Activated naive CD8-positive, alpha-beta T cell (primary cell): ENCODE results near the gene RNASE1.

Source experiments
- H3K27ac Mint-ChIP-seq: one replicate; pipeline ENCODE4 v1.8.0; 2021; ENCODE audit warnings: mixed read lengths
- H3K27me3 Mint-ChIP-seq: one replicate; pipeline ENCODE4 v1.8.0; 2021; ENCODE audit warnings: mixed read lengths
- H3K36me3 Mint-ChIP-seq: one replicate; pipeline ENCODE4 v1.8.0; 2021; ENCODE audit warnings: mixed read lengths
- H3K4me1 Mint-ChIP-seq: one replicate; pipeline ENCODE4 v1.8.0; 2021; ENCODE audit warnings: low read depth, mixed read lengths
- H3K4me3 Mint-ChIP-seq: one replicate; pipeline ENCODE4 v1.8.0; 2021; ENCODE audit warnings: mild to moderate bottlenecking, mixed read lengths
- H3K9me3 Mint-ChIP-seq: one replicate; pipeline ENCODE4 v1.8.0; 2021; ENCODE audit warnings: low read depth, mixed read lengths

RNASE1 gene

DNA sequence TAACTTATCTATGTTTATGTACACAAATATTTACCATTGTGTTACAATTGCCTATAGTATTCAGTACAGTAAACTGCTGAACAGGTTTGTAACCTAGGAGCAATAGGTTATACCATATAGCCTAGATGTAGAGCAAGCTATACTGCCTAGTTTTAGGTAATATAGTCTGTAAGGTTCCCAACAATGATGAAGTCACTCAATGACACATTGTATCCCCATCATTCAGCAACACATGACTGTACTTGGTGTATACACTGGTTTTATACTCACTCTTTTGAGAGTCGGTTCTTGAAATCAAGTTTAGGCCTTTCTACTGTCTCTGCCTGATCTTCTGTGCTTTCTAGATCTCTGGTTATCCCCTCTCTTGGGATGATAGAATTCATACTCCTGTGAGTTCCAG lies 5.5 kb downstream of the RNASE1 start:
- Mint-ChIP-seq H3K27me3 (peaks cover 4% of the 10 kb centered on the region), H3K4me3 (no peak overlapping the region), H3K36me3 (no peaks in the 10 kb centered on the region), H3K9me3 (no peaks in the 10 kb centered on the region), H3K27ac (no peak overlapping the region), H3K4me1 (peaks cover 1% of the 10 kb centered on the region)

DNA sequence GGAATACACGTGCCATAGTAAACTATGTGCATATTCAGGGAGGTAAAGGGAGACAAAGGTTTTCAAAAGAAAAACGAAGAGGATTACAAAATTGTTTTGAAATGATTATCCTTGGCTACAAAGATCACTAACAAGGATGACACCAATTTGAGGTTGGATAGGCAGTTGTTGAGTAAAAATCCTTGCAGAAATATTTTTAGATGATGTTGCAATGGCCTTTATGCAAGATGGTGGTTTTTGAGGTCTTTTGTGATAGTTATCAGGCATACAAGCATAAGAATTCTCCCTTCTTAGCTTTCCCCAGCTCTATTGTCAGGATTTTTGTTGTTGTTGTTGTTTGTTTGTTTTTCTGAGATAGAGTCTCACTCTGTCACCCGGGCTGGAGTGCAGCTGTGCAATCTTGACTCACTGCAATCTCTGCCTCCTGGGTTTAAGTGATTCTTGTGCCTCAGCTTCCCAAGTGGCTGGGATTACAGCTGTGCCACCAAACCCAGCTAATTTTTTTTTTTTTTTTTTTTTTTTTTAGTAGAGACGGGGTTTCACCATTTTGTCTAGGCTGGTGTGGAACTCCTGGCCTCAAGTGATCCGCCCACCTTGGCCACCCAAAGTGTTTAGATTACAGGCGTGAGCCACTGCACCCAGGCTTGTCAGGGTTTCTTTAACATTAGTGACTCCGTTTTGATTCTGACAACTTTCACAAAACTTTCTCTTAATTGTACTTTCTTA lies 7.8 kb downstream of the RNASE1 start:
- Mint-ChIP-seq H3K4me1 (peaks cover 1% of the 10 kb centered on the region), H3K27ac (no peak overlapping the region), H3K9me3 (no peaks in the 10 kb centered on the region), H3K27me3 (no peaks in the 10 kb centered on the region), H3K4me3 (no peak overlapping the region), H3K36me3 (no peaks in the 10 kb centered on the region)

- Mint-ChIP-seq H3K9me3 (no peaks in the 10 kb centered on the region), H3K36me3 (no peaks in the 10 kb centered on the region), H3K27me3 (no peaks in the 10 kb centered on the region), H3K4me3 (no peak overlapping the region), H3K4me1 (no peaks in the 10 kb centered on the region), H3K27ac (no peak overlapping the region)
These were observed 10.1 kb downstream of the RNASE1 start for GRCh38 chr14:20792556-20792955.

- Mint-ChIP-seq H3K27ac (no peak overlapping the region), H3K9me3 (no peaks in the 10 kb centered on the region), H3K4me3 (no peak overlapping the region), H3K27me3 (no peaks in the 10 kb centered on the region), H3K36me3 (no peaks in the 10 kb centered on the region), H3K4me1 (no peaks in the 10 kb centered on the region)
These were observed 11.0 kb downstream of the RNASE1 start for GRCh38 chr14:20791597-20791996.

- no peaks in the 10 kb centered on the region for H3K9me3 Mint-ChIP-seq
- no peaks in the 10 kb centered on the region for H3K4me1 Mint-ChIP-seq
- H3K4me3 Mint-ChIP-seq: no peak overlapping the region
- H3K27ac Mint-ChIP-seq: no peak overlapping the region
- no peaks in the 10 kb centered on the region for H3K36me3 Mint-ChIP-seq
- H3K27me3 Mint-ChIP-seq: no peaks in the 10 kb centered on the region
These were observed 11.5 kb downstream of the RNASE1 start for GRCh38 chr14:20791187-20791586.

DNA sequence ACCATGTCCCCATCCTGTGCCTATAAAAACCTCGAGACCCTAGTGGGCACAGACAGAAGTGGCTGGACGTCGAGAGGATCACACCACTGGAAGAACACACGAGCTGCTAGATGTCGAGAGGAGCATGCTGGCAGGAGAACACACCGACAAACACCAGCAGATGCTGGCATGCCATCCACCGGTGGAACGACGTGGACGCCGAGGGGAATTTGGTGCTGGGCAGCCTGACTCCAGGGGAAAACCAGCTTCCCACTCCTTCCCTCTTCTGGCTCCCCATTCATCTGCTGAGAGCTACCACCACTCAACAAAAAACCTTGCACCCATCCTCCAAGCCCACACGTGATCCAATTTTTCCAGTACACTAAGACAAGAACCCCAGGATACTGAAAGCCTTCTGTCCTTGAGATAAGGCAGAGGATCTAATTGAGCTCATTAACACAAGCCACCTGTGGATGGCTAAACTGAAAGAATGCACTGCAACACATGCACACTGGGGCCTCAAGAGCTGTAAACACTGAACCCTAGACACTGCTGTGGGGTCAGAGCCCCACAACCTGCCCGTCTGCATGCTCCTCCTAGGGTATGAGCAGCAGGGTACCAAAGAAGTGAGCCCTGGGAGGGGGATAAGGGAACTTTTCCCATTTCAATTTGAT lies 12.1 kb downstream of the RNASE1 start:
- H3K36me3 Mint-ChIP-seq: no peaks in the 10 kb centered on the region
- no peak overlapping the region for H3K4me3 Mint-ChIP-seq

GRCh38 chr14:20789230-20789813 lies 13.3 kb downstream of the RNASE1 start:
- no peaks in the 10 kb centered on the region for H3K36me3 Mint-ChIP-seq
- no peak overlapping the region for H3K4me3 Mint-ChIP-seq
- no peaks in the 10 kb centered on the region for H3K27me3 Mint-ChIP-seq
- H3K27ac Mint-ChIP-seq: no peak overlapping the region
- H3K4me1 Mint-ChIP-seq: no peaks in the 10 kb centered on the region
- H3K9me3 Mint-ChIP-seq: no peaks in the 10 kb centered on the region

More for the DNA sequence above, 12.1 kb downstream of the RNASE1 start:
- Mint-ChIP-seq H3K9me3 (no peaks in the 10 kb centered on the region), H3K4me1 (no peaks in the 10 kb centered on the region), H3K27ac (no peak overlapping the region), H3K27me3 (no peaks in the 10 kb centered on the region)

DNA sequence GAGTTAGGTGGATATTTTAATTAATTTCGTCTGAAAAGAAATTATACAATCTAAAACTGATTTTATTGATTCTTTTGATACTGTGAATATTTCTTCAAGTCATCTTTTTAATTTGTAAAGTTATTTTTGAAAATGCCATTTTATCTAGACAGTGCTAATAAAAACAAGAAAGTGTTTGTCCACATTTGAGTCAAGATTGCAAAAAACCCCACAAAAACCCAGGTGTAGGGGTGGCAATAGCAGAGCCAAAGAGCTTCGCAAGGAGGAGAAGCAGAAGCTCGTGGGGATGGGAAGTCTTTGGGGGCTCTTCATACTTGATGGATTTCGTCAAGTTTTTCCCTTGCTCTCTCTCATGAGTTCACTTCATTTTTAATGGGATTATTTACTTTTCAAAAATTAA lies 15.6 kb downstream of the RNASE1 start:
- no peaks in the 10 kb centered on the region for H3K9me3 Mint-ChIP-seq
- H3K36me3 Mint-ChIP-seq: no peaks in the 10 kb centered on the region
- no peaks in the 10 kb centered on the region for H3K27me3 Mint-ChIP-seq
- H3K4me1 Mint-ChIP-seq: peaks cover 14% of the 10 kb centered on the region
- H3K4me3 Mint-ChIP-seq: no peak overlapping the region
- H3K27ac Mint-ChIP-seq: no peak overlapping the region

GRCh38 chr14:20782280-20782890 lies 20.3 kb downstream of the RNASE1 start:
- Mint-ChIP-seq H3K27ac (peak overlapping the region; percentile 69), H3K27me3 (no peaks in the 10 kb centered on the region), H3K4me3 (peak overlapping the region; percentile 74), H3K4me1 (peaks cover 30% of the 10 kb centered on the region), H3K9me3 (no peaks in the 10 kb centered on the region), H3K36me3 (no peaks in the 10 kb centered on the region)

- H3K27me3 Mint-ChIP-seq: no peaks in the 10 kb centered on the region
- no peaks in the 10 kb centered on the region for H3K36me3 Mint-ChIP-seq
- no peaks in the 10 kb centered on the region for H3K9me3 Mint-ChIP-seq
- peak overlapping the region; percentile 69 for H3K27ac Mint-ChIP-seq
- peaks cover 30% of the 10 kb centered on the region for H3K4me1 Mint-ChIP-seq
- H3K4me3 Mint-ChIP-seq: peak overlapping the region; percentile 74
These were observed 20.8 kb downstream of the RNASE1 start for GRCh38 chr14:20781803-20782202.

DNA sequence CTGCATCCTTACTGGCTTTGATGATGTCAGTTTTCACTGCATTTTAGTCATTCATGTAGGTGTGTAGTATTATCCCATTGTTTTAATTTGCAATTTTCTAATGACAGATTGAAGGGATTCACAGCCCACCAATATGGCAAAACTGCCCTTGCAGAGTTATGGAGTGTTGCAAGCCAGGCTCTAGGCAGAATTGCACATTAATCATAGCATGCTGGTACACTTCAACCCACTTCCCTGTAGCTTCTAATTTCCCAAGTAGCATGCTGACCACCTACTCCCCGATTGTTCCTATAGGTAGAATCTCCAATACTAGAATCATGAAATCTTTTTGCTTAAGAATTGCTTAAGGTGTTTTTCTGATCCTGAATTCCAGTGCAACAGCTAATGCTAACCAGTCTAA lies 26.7 kb downstream of the RNASE1 start:
- Mint-ChIP-seq H3K4me1 (peaks cover 6% of the 10 kb centered on the region), H3K27me3 (no peaks in the 10 kb centered on the region), H3K9me3 (no peaks in the 10 kb centered on the region), H3K4me3 (no peak overlapping the region), H3K27ac (no peak overlapping the region), H3K36me3 (no peaks in the 10 kb centered on the region)

GRCh38 chr14:20775043-20775442 lies 27.6 kb downstream of the RNASE1 start:
- H3K27ac Mint-ChIP-seq: no peak overlapping the region
- H3K4me3 Mint-ChIP-seq: no peak overlapping the region
- H3K9me3 Mint-ChIP-seq: no peaks in the 10 kb centered on the region
- no peaks in the 10 kb centered on the region for H3K27me3 Mint-ChIP-seq
- peaks cover 3% of the 10 kb centered on the region for H3K4me1 Mint-ChIP-seq
- no peaks in the 10 kb centered on the region for H3K36me3 Mint-ChIP-seq

DNA sequence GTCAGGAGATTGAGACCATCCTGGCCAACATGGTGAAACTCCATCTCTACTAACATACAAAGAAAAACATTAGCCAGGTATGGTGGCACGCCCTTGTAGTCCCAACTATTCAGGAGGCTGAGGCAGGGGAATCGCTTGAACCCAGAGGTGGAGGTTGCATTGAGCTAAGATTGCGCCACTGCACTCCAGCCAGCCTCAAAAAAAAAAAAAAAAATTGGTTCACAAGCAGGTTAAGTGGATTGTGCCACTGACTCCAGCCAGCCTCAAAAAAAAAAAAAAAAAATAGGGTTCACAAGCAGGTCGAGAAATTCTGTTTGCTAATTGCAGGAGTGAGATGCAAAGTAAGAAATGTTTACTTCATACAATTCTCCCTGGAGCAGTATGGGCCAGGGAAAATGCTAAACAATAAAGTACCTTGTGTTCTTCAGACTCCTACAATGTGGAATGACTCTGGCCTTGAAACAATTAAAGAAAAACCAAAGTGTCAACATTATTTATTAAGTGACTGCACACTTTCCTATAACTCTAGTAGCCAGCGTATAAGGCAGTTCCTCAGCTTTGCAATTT lies 28.3 kb downstream of the RNASE1 start:
- no peaks in the 10 kb centered on the region for H3K4me1 Mint-ChIP-seq
- no peak overlapping the region for H3K4me3 Mint-ChIP-seq
- H3K27me3 Mint-ChIP-seq: no peaks in the 10 kb centered on the region
- H3K36me3 Mint-ChIP-seq: no peaks in the 10 kb centered on the region
- H3K27ac Mint-ChIP-seq: no peak overlapping the region
- H3K9me3 Mint-ChIP-seq: no peaks in the 10 kb centered on the region

DNA sequence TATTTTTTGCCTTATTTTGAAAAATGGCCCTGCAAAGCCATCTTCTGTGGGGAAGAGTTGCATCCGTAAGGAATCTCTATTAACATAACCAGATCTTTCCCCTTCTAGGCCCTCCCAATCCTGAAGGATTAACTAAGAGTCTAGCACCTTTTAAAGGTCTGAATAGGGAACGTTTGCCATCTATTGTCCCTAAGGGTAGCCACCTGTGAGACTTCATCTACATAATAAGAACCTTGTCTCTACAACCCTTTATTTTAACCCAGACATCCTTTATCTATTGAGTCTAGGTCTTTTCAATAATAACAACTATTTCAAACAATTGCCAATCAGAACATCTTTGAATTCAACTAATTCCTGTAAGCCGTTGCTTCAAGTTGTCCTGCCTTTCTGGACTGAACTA lies 30.0 kb downstream of the RNASE1 start:
- no peak overlapping the region for H3K27ac Mint-ChIP-seq
- no peaks in the 10 kb centered on the region for H3K9me3 Mint-ChIP-seq

GRCh38 chr14:20769421-20769820 lies 33.2 kb downstream of the RNASE1 start:
- Mint-ChIP-seq H3K36me3 (no peaks in the 10 kb centered on the region), H3K9me3 (no peaks in the 10 kb centered on the region), H3K27ac (no peak overlapping the region), H3K4me1 (no peaks in the 10 kb centered on the region), H3K4me3 (no peak overlapping the region), H3K27me3 (peaks cover 2% of the 10 kb centered on the region)

More for the DNA sequence above, 30.0 kb downstream of the RNASE1 start:
- Mint-ChIP-seq H3K4me1 (no peaks in the 10 kb centered on the region), H3K4me3 (no peak overlapping the region), H3K36me3 (no peaks in the 10 kb centered on the region), H3K27me3 (no peaks in the 10 kb centered on the region)
